D721Med (cell line): ENCODE results near the gene LZTR1.

Experiments used
- DNase-seq: peaks from one replicate; pipeline ENCODE4 v3.0.0; 2011; ENCODE audit warnings: low spot score; ENCODE audit not compliant: insufficient read length
- FAIRE-seq: peaks from 2 replicates; lab custom pipeline; 2011; peaks lifted over from hg19 to GRCh38; lab: Jason Lieb, UNC
- TF ChIP-seq, protein P1 (sequence below): IDR thresholded peaks from 2 replicates; pipeline ENCODE4 v1.5.1; 2012; ENCODE audit warnings: mild to moderate bottlenecking, control low read depth; ENCODE audit not compliant: insufficient read depth; ENCODE audit errors: missing control alignments

Gene LZTR1

DNA sequence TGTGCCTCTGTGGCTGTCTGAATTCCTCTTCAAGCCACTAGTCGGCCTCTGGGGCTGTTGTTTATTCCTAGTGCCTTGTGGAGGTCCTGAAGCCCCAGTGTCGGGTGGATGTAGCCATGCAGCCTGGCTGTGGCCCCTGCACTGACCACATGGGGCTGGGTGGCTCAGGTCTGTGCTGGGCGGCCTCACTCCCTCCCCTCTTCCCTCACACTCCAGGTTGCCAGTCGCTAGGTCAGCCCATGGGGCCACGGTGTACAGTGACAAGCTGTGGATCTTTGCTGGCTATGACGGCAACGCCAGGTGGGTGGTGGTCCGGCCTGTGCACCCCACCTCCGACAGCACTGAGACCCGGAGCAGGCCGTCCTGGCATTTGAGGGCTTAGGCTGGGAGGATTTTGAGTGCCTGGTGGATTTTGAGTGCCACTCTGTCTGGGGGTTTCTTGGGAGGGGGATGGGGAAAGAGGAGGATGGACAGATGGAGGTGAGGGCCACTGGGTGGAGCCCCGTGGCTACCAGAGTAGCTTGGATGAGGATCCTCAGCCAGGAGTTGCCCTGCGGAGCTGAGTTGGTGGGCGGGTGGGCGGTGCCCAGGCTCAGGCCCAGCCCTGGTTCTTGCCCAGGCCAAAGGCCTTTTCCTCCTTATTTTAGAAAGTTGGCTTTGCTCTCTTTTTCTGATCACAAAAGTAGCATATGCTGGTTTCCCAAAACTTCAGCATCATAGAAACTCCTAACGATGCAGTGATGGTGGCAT lies 6.7 kb downstream of the LZTR1 start:
- no peak for DNase-seq
- FAIRE-seq, result no peak
- TF ChIP-seq, protein P1, sequence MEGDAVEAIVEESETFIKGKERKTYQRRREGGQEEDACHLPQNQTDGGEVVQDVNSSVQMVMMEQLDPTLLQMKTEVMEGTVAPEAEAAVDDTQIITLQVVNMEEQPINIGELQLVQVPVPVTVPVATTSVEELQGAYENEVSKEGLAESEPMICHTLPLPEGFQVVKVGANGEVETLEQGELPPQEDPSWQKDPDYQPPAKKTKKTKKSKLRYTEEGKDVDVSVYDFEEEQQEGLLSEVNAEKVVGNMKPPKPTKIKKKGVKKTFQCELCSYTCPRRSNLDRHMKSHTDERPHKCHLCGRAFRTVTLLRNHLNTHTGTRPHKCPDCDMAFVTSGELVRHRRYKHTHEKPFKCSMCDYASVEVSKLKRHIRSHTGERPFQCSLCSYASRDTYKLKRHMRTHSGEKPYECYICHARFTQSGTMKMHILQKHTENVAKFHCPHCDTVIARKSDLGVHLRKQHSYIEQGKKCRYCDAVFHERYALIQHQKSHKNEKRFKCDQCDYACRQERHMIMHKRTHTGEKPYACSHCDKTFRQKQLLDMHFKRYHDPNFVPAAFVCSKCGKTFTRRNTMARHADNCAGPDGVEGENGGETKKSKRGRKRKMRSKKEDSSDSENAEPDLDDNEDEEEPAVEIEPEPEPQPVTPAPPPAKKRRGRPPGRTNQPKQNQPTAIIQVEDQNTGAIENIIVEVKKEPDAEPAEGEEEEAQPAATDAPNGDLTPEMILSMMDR, result no peak

DNA sequence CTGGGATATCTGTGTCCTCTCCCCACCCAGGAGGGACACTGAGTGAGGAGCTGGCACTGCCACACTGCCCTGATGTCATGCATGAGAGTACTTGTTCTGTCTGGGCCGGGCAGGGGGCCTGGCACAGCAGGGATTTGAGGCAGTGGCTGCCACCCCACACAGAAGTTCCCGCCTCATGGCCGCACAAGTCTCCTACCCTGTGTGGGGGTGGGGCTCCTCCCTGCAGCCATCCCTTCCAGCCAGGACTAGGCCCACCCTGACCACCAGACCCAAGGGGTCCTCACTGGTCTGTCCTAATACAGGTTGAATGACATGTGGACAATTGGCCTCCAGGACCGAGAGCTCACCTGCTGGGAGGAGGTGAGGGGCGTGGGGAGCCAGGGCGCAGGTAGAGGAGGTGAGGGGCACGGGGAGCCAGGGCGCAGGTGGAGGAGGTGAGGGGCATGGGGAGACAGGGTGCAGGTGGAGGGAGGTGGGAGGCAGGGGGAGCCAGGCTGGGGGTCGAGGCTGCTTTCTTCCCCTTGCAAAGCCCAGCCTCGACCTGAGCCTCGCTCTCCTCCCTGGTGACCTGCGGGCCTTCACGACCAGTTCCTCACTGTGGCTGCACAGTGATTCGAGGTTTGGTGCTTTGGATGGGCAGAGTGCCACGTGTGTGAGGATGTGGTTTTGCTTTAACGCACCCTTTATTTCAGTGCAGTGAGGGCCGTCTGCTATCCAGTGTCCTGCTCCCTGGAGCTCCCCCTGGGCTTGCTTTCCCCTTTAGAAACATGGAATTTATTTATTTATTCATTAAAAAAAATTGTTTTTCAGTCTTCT lies 7.4 kb downstream of the LZTR1 start:
- no peak for FAIRE-seq
- no peak for DNase-seq

DNA sequence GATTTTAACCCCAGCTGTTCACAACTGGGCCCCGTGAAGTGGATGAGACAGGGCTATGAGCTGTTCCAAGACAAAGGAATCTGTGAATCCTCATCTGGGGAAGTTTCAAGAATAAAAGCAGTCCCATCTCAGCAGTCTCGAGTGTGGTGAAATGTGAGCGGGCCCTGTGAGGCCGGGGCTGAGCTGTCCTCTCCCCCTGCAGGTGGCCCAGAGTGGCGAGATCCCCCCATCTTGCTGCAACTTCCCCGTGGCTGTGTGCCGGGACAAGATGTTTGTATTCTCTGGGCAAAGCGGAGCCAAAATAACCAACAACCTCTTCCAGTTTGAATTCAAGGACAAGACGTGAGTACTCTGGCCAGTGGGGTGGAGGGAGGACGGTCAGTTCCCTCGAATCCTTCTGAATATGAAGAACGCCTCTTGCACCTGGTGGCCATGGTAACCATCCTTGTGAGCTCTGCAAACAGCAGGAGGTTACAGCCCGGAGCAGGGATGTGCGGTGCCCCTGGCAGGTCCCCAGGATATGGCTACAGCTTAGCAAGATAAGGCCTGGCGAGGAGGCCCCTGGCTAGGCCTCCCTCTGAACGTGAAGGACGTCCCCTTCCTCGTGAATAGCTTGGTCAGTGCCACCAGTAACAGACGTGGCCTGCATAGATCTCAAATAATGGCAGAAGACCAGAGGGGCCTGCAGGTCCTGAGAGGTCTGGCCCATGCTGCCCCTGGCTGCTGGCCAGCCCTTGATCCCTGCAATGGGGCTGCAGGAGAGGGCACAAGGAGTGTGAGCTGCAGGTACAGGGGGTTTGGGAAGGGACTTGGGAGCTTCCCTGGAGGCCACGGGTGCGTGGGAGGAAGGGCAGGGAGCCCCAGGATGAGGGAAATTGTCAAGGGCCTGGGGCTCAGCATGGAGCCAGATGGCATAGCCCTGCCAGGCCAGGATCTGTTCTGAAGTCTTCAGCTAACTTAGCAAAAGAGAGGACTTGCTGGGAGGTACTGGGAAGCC lies 8.4 kb downstream of the LZTR1 start:
- TF ChIP-seq, protein P1, result no peak
- no peak for DNase-seq
- no peak for FAIRE-seq

More for the DNA sequence above, 7.4 kb downstream of the LZTR1 start:
- TF ChIP-seq, protein P1, result no peak

DNA sequence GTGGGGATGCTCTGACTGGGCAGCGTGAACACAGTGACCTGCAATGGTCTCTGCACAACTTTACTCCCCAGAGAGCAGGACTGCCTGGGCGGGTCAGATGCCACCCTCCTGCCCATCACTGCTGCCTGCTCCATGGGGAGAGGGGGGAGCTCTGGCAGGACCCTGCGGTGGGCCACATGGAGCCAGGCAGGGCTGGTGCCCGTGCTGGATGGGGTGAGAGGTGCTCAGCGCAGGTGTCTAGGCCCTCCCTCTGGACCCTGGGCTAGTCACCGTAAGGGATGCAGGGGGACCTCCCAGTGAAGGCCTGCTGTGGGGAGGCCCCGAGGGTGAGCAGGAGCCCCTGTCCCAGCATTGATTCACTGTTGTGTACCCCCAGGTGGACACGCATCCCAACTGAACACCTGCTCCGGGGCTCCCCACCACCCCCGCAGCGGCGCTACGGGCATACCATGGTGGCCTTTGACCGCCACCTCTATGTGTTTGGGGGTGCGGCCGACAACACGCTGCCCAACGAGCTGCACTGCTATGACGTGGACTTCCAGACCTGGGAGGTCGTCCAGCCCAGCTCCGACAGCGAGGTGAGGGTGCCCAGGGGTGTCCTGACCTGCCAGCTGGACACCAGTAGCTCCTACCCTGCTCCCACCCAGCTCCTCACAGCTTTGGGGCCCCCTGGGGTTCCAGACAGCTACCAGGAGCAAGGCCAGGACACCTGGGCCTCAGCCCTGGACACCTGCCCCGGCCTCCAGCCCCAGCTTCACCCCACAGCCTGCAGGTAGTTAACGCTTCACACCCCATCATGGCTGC lies 9.4 kb downstream of the LZTR1 start:
- TF ChIP-seq, protein P1, result no peak
- no peak for DNase-seq
- FAIRE-seq, result no peak

DNA sequence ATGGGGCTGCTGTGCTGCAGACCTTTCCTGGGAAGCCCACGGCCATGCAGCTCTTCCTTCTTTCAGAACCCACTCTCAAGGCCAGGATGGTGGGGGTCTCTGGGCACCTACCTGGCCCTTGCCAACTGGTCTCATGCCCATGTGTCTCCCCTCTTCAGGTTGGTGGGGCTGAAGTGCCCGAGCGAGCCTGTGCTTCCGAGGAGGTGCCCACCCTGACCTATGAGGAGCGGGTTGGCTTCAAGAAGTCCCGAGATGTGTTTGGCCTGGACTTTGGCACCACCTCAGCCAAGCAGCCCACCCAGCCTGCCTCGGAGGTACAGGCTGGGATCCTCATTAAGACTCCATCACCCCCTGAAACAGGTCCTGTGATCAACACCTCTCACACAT lies 10.0 kb downstream of the LZTR1 start:
- FAIRE-seq, result no peak
- TF ChIP-seq, protein P1, result no peak
- no peak for DNase-seq
